Measurements from ENCODE around the gene TCERG1. TPM values are rescaled to one million over a fixed set of nuclear protein-coding genes. Genes with fewer than 3 reads are reported as not detected.

The TCERG1 gene
- total RNA-seq, 1 donor from 2014 or later = 12.8 TPM

Other genes with a start within 250 kb of the TCERG1 start
- gene RBM27, start 243.7 kb upstream of the TCERG1 start, total RNA-seq = 5.6 TPM
- not detected for gene POU4F3, start 108.5 kb upstream of the TCERG1 start, total RNA-seq
- not detected for gene GPR151, start 68.9 kb downstream of the TCERG1 start, total RNA-seq

Measured in left lobe of liver (tissue), 1 donor.